Measurements from ENCODE around the gene TMEM98. TPM values are rescaled to one million over a fixed set of nuclear protein-coding genes. Genes with fewer than 3 reads are reported as not detected.
"Not testable (repeated sequence)": the region's sequence is repeated elsewhere in the genome, so short reads cannot be mapped to it uniquely, and the experiment has no call there.

TMEM98 gene
- total RNA-seq, 1 donor from 2014 or later, result 133 TPM

GRCh38 chr17:32944248-32945020 lies 16.5 kb downstream of the TMEM98 start:
- TF ChIP-seq, protein P1, sequence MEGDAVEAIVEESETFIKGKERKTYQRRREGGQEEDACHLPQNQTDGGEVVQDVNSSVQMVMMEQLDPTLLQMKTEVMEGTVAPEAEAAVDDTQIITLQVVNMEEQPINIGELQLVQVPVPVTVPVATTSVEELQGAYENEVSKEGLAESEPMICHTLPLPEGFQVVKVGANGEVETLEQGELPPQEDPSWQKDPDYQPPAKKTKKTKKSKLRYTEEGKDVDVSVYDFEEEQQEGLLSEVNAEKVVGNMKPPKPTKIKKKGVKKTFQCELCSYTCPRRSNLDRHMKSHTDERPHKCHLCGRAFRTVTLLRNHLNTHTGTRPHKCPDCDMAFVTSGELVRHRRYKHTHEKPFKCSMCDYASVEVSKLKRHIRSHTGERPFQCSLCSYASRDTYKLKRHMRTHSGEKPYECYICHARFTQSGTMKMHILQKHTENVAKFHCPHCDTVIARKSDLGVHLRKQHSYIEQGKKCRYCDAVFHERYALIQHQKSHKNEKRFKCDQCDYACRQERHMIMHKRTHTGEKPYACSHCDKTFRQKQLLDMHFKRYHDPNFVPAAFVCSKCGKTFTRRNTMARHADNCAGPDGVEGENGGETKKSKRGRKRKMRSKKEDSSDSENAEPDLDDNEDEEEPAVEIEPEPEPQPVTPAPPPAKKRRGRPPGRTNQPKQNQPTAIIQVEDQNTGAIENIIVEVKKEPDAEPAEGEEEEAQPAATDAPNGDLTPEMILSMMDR (conservative IDR thresholded peaks at IDR 0.05), result no peak
- Mint-ChIP-seq H3K4me3 (no peak overlapping the region), H3K9me3 (peaks cover 3% of the 10 kb centered on the region), H3K36me3 (ENCODE audit: low read depth) (peaks cover 26% of the 10 kb centered on the region), H3K4me1 (no peaks in the 10 kb centered on the region), H3K27me3 (ENCODE audit: low read depth) (peaks cover 10% of the 10 kb centered on the region), H3K27ac (ENCODE audit: unreplicated experiment) (no peak overlapping the region)
- no peak for DNase-seq (ENCODE audit: low read depth, low spot score)

- H3K4me1 Mint-ChIP-seq, result no peaks in the 10 kb centered on the region
- TF ChIP-seq, protein P1 (conservative IDR thresholded peaks at IDR 0.05), result no peak
- H3K9me3 Mint-ChIP-seq, result no peaks in the 10 kb centered on the region
- peaks cover 8% of the 10 kb centered on the region for H3K36me3 Mint-ChIP-seq (ENCODE audit: low read depth)
- DNase-seq (ENCODE audit: low read depth, low spot score), result no peak
- H3K27me3 Mint-ChIP-seq (ENCODE audit: low read depth), result peaks cover 10% of the 10 kb centered on the region
- H3K4me3 Mint-ChIP-seq, result no peak overlapping the region
- H3K27ac Mint-ChIP-seq (ENCODE audit: unreplicated experiment), result no peak overlapping the region
Measured at GRCh38 chr17:32946375-32947135, 18.6 kb downstream of the TMEM98 start.

GRCh38 chr17:32947736-32948135 lies 19.8 kb downstream of the TMEM98 start:
- no peaks in the 10 kb centered on the region for H3K9me3 Mint-ChIP-seq
- H3K27ac Mint-ChIP-seq (ENCODE audit: unreplicated experiment), result no peak overlapping the region

DNA sequence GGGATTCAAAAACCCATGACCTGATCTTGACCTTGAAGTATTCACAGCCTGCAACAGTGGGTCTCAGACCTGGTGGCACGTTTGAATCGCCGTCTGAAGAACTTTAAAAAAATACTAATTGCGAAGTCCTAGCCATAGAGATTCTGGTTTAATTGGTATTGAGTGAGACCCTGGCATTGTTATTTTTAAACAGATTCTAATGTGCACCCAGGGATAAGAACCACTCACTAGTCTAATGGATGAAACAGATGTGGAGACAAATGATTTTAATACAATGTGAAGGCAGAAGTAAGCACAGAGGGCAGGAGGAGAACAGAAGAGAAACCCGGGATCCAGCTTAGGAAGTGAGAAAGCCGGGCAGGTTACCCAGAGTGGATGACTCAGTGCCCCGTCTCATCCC lies 21.2 kb downstream of the TMEM98 start:
- TF ChIP-seq, protein P1 (conservative IDR thresholded peaks at IDR 0.05), result no peak
- H3K4me1 Mint-ChIP-seq, result no peaks in the 10 kb centered on the region
- no peaks in the 10 kb centered on the region for H3K9me3 Mint-ChIP-seq
- H3K36me3 Mint-ChIP-seq (ENCODE audit: low read depth), result no peaks in the 10 kb centered on the region
- peaks cover 22% of the 10 kb centered on the region for H3K27me3 Mint-ChIP-seq (ENCODE audit: low read depth)
- DNase-seq (ENCODE audit: low read depth, low spot score), result no peak
- no peak overlapping the region for H3K27ac Mint-ChIP-seq (ENCODE audit: unreplicated experiment)
- no peak overlapping the region for H3K4me3 Mint-ChIP-seq

More at GRCh38 chr17:32947736-32948135, 19.8 kb downstream of the TMEM98 start:
- Mint-ChIP-seq H3K27me3 (ENCODE audit: low read depth) (peaks cover 15% of the 10 kb centered on the region), H3K4me3 (no peak overlapping the region), H3K4me1 (no peaks in the 10 kb centered on the region), H3K36me3 (ENCODE audit: low read depth) (peaks cover 7% of the 10 kb centered on the region)
- TF ChIP-seq, protein P1 (conservative IDR thresholded peaks at IDR 0.05), result no peak
- no peak for DNase-seq (ENCODE audit: low read depth, low spot score)

DNA sequence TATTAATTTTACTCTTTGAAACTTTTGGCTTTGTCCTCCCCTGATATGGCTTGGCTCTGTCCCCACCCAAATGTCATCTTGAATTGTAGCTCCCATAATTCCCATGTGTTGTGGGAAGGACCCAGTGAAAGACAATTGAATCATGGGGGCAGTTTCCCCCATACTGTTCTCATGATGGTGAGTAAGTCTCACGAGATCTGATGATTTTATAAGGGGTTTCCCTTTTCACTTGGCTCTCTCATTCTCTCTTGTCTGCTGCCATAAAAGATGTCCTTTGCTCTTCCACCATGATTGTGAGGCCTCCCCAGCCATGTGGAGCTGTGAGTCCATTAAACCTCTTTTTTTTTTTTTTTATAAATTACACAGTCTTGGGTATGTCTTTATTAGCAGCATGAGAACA lies 24.5 kb downstream of the TMEM98 start:
- H3K27me3 Mint-ChIP-seq (ENCODE audit: low read depth), result peaks cover 24% of the 10 kb centered on the region
- not testable (repeated sequence) for DNase-seq (ENCODE audit: low read depth, low spot score); H3K9me3 Mint-ChIP-seq; H3K4me1 Mint-ChIP-seq; H3K27ac Mint-ChIP-seq (ENCODE audit: unreplicated experiment); H3K4me3 Mint-ChIP-seq; H3K36me3 Mint-ChIP-seq (ENCODE audit: low read depth)

- DNase-seq (ENCODE audit: low read depth, low spot score), result no peak
- Mint-ChIP-seq H3K4me3 (no peak overlapping the region), H3K27ac (ENCODE audit: unreplicated experiment) (no peak overlapping the region), H3K27me3 (ENCODE audit: low read depth) (peaks cover 22% of the 10 kb centered on the region), H3K4me1 (no peaks in the 10 kb centered on the region), H3K36me3 (ENCODE audit: low read depth) (no peaks in the 10 kb centered on the region), H3K9me3 (no peaks in the 10 kb centered on the region)
- TF ChIP-seq, protein P1 (conservative IDR thresholded peaks at IDR 0.05), result no peak
Measured at GRCh38 chr17:32953045-32953444, 25.1 kb downstream of the TMEM98 start.

Data from neural crest cell (in vitro differentiated cells).